Endothelial cell of umbilical vein (primary cell): ENCODE results near the gene TM9SF2. TPM values are rescaled to one million over a fixed set of nuclear protein-coding genes. Genes with fewer than 3 reads are reported as not detected.

Experiments used
- BruUV-seq: library from RNA; stranded (reverse); fragments of 400-500 nt; replicated peaks from 2 replicates; lab custom pipeline; 2021; lab: Mats Ljungman, UMichigan
- CTCF ChIA-PET: fragments of 300-600, 350-600 bp; sonication (Branson Sonifier 250); formaldehyde crosslinking; loops from one replicate; lab custom pipeline; 2021; ENCODE audit warnings: antibody characterized with exemption, inconsistent platforms; lab: Charles Lee
- POLR2A ChIA-PET: fragments of 300-600, 350-600 bp; sonication (Branson Sonifier 250); formaldehyde crosslinking; loops from one replicate; lab custom pipeline; 2021; ENCODE audit warnings: antibody characterized with exemption, inconsistent platforms; lab: Charles Lee
- DNase-seq: peaks from one replicate; pipeline ENCODE4 v3.0.0-alpha.2; 2011; ENCODE audit warnings: low read depth, low spot score
- FAIRE-seq: peaks from 2 replicates; lab custom pipeline; 2011; peaks lifted over from hg19 to GRCh38; lab: Jason Lieb, UNC
- H2AFZ ChIP-seq: 2 replicates; pipeline ENCODE4 v1.6.0; 2012; ENCODE audit warnings: low read depth, low read length, control low read depth, inconsistent platforms
- H3K27ac ChIP-seq: 2 replicates; pipeline ENCODE4 v1.5.1; 2011; ENCODE audit warnings: low read depth, mild to moderate bottlenecking, control low read depth, low read length, moderate library complexity; ENCODE audit not compliant: insufficient read depth
- H3K27me3 ChIP-seq, 2 experiments: 2 replicates each; pipeline versions ENCODE4 v1.6.0 to v1.6.1; 2011; ENCODE audit warnings: low read length in 2 of 2, mixed read lengths in 1 of 2; ENCODE audit not compliant: control insufficient read depth in 2 of 2, insufficient read depth in 2 of 2
- H3K36me3 ChIP-seq, 2 experiments: 2 replicates in 1 of 2; 3 replicates in 1 of 2; pipeline ENCODE4 v1.5.1; 2011; ENCODE audit warnings: low read length in 2 of 2, mild to moderate bottlenecking in 1 of 2, moderate library complexity in 1 of 2; ENCODE audit not compliant: control insufficient read depth in 2 of 2, insufficient read depth in 2 of 2; ENCODE audit errors: extremely low read depth in 1 of 2
- H3K4me1 ChIP-seq: 3 replicates; pipeline ENCODE4 v1.5.1; 2011; ENCODE audit warnings: mild to moderate bottlenecking, low read length; ENCODE audit not compliant: control insufficient read depth, insufficient read depth; ENCODE audit errors: extremely low read depth
- H3K4me2 ChIP-seq: 2 replicates; pipeline ENCODE4 v1.6.1; 2011; ENCODE audit warnings: low read length, control low read depth, mixed read lengths; ENCODE audit not compliant: insufficient read depth
- H3K4me3 ChIP-seq, 3 experiments: fragments of 200-600 bp in 1 of 3; sonication (generic), shearing (Covaris generic) in 1 of 3; replicated peaks in 1 of 3; 2 replicates each; pipeline ENCODE4 v1.5.1; 2011 to 2016; ENCODE audit warnings: control low read depth in 3 of 3, low read length in 3 of 3, mild to moderate bottlenecking in 2 of 3, inconsistent platforms in 1 of 3, low read depth in 1 of 3, moderate library complexity in 1 of 3; ENCODE audit not compliant: insufficient read depth in 1 of 3
- H3K79me2 ChIP-seq: 2 replicates; pipeline ENCODE4 v1.6.0; 2012; ENCODE audit warnings: low read length, inconsistent platforms; ENCODE audit not compliant: control insufficient read depth, insufficient read depth
- H3K9ac ChIP-seq: replicated peaks from 2 replicates; pipeline ENCODE3; 2011; ENCODE audit warnings: low read length, control low read depth; ENCODE audit not compliant: insufficient read depth; ENCODE audit errors: extremely low read depth
- H3K9me1 ChIP-seq: replicated peaks from 3 replicates; pipeline ENCODE4 v1.6.0; 2011; ENCODE audit warnings: mild to moderate bottlenecking, low read length; ENCODE audit not compliant: control insufficient read depth, insufficient read depth; ENCODE audit errors: extremely low read depth
- H3K9me3 ChIP-seq: replicated peaks from 2 replicates; pipeline ENCODE4 v1.5.1; 2012; ENCODE audit warnings: low read length, inconsistent platforms; ENCODE audit not compliant: control insufficient read depth, insufficient read depth
- H4K20me1 ChIP-seq: replicated peaks from 2 replicates; pipeline ENCODE3; 2011; ENCODE audit warnings: mild to moderate bottlenecking, low read length; ENCODE audit not compliant: control insufficient read depth, insufficient read depth; ENCODE audit errors: extremely low read depth
- FOS ChIP-seq: IDR thresholded peaks from 2 replicates; pipeline ENCODE4 v1.6.1; 2011; ENCODE audit warnings: mild to moderate bottlenecking, low read length, moderate library complexity, borderline replicate concordance; ENCODE audit not compliant: insufficient read depth
- GATA2 ChIP-seq: IDR thresholded peaks from 2 replicates; pipeline ENCODE4 v1.7.0; 2011; ENCODE audit warnings: low read depth, mild to moderate bottlenecking, moderate library complexity, mixed read lengths, low read length; ENCODE audit not compliant: insufficient read length, insufficient read depth
- JUN ChIP-seq: IDR thresholded peaks from 2 replicates; pipeline ENCODE4 v1.6.1; 2011; ENCODE audit warnings: borderline replicate concordance, low read depth; ENCODE audit not compliant: insufficient read length, insufficient read depth
- MYC ChIP-seq: IDR thresholded peaks from one replicate; pipeline ENCODE4 v1.6.1; 2011; ENCODE audit warnings: mild to moderate bottlenecking, low read depth, low read length
- POLR2A ChIP-seq: IDR thresholded peaks from 2 replicates; pipeline ENCODE4 v1.6.1; 2012; ENCODE audit warnings: low read depth, mild to moderate bottlenecking, control low read depth, low read length
- POLR2AphosphoS5 ChIP-seq: IDR thresholded peaks from 2 replicates; pipeline ENCODE4 v1.6.1; 2012; ENCODE audit warnings: low read depth, mild to moderate bottlenecking, control low read depth, low read length, moderate library complexity; ENCODE audit not compliant: insufficient read depth
- dilution Hi-C: fragments of 300-500 bp; cut with MboI; formaldehyde crosslinking; loops from one replicate; pipeline ENCODE4 v1.15.0; 2019; ENCODE audit warnings: low sequenced_read_pairs; ENCODE audit not compliant: extremely low pct_ligation_motif_present
- intact Hi-C: fragments of 100-400 bp; cut with micrococcal nuclease; formaldehyde crosslinking; loops from one replicate; pipeline ENCODE4 v1.10.0; 2022
- polyA plus RNA-seq, 4 experiments: library from polyadenylated mRNA; depleted of rRNA in 3 of 4; stranded (reverse) in 3 of 4; unstranded in 1 of 4; fragments of >200 nt; gene quantifications; 2 replicates each; pipeline versions ENCODE4 v1.2.1 to v1.2.3, GENCODE V29; 2011 to 2012; ENCODE audit warnings: missing spikeins in 1 of 4
- total RNA-seq: library from RNA; stranded (reverse); gene quantifications from 2 replicates; pipeline ENCODE4 v1.2.3, GENCODE V29; 2021
- TF ChIP-seq, protein P1 (sequence below), 2 donors: IDR thresholded peaks; 1 replicate in 1 of 2; 2 replicates in 1 of 2; pipeline ENCODE4 v1.5.1; 2011; ENCODE audit warnings: low read length in 2 of 2, mild to moderate bottlenecking in 2 of 2, moderate library complexity in 2 of 2, control low read depth in 1 of 2, inconsistent platforms in 1 of 2, low read depth in 1 of 2; ENCODE audit not compliant: insufficient read depth in 1 of 2; ENCODE audit errors: extremely low read depth in 1 of 2
- TF ChIP-seq, protein P2 (sequence below): IDR thresholded peaks from 2 replicates; pipeline ENCODE4 v1.6.1; 2011; ENCODE audit not compliant: insufficient read depth, insufficient read length

Gene TM9SF2
- total and polyA plus RNA-seq, 2 donors (not counting 3 experiments of a cell fraction or from before 2014, with no cell fraction given): 76.0 to 90.0 TPM

DNA sequence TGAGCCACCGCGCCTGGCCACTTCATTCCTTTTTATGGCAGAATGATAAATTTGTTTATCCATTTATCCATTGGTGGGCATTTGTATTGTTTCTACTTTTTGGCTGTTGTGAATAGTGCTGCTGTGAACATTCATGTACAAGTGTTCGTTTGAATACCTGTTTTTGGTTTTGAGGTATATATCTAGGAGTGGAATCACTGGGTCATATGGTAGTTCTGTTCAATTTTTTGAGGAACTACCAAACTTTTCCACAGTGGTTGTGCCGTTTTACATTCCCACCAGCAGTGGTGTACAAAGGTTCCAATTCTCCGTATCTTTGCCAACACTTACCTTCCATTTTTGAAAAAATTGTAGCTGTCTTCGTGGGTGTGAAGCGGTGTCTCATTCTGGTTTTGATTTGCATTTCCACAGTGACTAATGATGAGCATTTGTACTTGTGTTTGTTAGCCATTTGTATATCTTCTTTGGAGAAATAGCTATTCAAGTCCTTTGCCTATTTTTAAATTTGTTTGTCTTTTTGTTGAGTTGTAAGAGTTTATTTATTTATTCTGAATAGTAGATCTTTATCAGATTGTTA, 55.7 kb downstream of the TM9SF2 start:
- dilution Hi-C loops (no loop called here), intact Hi-C loops (no loop called here)
- H3K27ac ChIP-seq: no peak overlapping the region
- H3K27me3 ChIP-seq: no peaks in the 10 kb centered on the region
- H3K79me2 ChIP-seq: no peaks in the 10 kb centered on the region
- H3K9ac ChIP-seq: no peak overlapping the region
- H4K20me1 ChIP-seq: no peaks in the 10 kb centered on the region
- no peak overlapping the region for H3K4me2 ChIP-seq
- no peaks in the 10 kb centered on the region for H3K9me3 ChIP-seq
- no TSS peak for BruUV-seq
- CTCF ChIA-PET: interaction anchor here (0.6 to 1.3 kb wide), 3 partner anchors 11 to 15 kb away, joined by 3 read pairs; no protein-coding TSS in a partner anchor
- H3K9me1 ChIP-seq: no peaks in the 10 kb centered on the region
- H3K4me3 ChIP-seq: no peak overlapping the region
- no peak overlapping the region for H2AFZ ChIP-seq
- POLR2A ChIA-PET: no interaction called here
- TF ChIP-seq MYC: no peak
- TF ChIP-seq JUN: no peak
- no peak for TF ChIP-seq POLR2A
- no peak for TF ChIP-seq FOS
- no peak for TF ChIP-seq GATA2
- TF ChIP-seq POLR2AphosphoS5: no peak
- TF ChIP-seq, protein P1, sequence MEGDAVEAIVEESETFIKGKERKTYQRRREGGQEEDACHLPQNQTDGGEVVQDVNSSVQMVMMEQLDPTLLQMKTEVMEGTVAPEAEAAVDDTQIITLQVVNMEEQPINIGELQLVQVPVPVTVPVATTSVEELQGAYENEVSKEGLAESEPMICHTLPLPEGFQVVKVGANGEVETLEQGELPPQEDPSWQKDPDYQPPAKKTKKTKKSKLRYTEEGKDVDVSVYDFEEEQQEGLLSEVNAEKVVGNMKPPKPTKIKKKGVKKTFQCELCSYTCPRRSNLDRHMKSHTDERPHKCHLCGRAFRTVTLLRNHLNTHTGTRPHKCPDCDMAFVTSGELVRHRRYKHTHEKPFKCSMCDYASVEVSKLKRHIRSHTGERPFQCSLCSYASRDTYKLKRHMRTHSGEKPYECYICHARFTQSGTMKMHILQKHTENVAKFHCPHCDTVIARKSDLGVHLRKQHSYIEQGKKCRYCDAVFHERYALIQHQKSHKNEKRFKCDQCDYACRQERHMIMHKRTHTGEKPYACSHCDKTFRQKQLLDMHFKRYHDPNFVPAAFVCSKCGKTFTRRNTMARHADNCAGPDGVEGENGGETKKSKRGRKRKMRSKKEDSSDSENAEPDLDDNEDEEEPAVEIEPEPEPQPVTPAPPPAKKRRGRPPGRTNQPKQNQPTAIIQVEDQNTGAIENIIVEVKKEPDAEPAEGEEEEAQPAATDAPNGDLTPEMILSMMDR (IDR thresholded peaks at IDR 0.05; ENCODE audit: extremely low read depth in 1 of 2, insufficient read depth in 1 of 2, low read depth in 1 of 2, low read length in 2 of 2): no peak
- TF ChIP-seq, protein P2, sequence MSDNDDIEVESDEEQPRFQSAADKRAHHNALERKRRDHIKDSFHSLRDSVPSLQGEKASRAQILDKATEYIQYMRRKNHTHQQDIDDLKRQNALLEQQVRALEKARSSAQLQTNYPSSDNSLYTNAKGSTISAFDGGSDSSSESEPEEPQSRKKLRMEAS: no peak
- DNase-seq (no peak), FAIRE-seq (no peak)
- no peaks in the 10 kb centered on the region for H3K4me1 ChIP-seq
- H3K36me3 ChIP-seq: peaks cover 3 to 6% of the 10 kb centered on the region in 2 experiments
